Vagina (tissue), 2 donors: ENCODE results near the gene CPNE8.

Experiments
- POLR2A ChIP-seq, 2 donors: fragments of 450-650 bp; IDR thresholded peaks; one replicate each; pipeline ENCODE4 v1.6.1; 2017; ENCODE audit warnings: antibody characterized with exemption in 2 of 2, mild to moderate bottlenecking in 2 of 2, moderate library complexity in 2 of 2
- TF ChIP-seq, protein P1 (sequence below), 3 experiments: fragments of 450-650 bp in 2 of 3; fragments of 200-600 bp in 1 of 3; sonication (generic) in 1 of 3; IDR thresholded peaks; one replicate each; pipeline ENCODE4 v1.5.1; 2017 to 2019; ENCODE audit warnings: antibody characterized with exemption in 3 of 3, mild to moderate bottlenecking in 2 of 3, moderate library complexity in 2 of 3

GRCh38 chr12:38638401-38638800, 267.0 kb downstream of the CPNE8 start:
- TF ChIP-seq, protein P1, sequence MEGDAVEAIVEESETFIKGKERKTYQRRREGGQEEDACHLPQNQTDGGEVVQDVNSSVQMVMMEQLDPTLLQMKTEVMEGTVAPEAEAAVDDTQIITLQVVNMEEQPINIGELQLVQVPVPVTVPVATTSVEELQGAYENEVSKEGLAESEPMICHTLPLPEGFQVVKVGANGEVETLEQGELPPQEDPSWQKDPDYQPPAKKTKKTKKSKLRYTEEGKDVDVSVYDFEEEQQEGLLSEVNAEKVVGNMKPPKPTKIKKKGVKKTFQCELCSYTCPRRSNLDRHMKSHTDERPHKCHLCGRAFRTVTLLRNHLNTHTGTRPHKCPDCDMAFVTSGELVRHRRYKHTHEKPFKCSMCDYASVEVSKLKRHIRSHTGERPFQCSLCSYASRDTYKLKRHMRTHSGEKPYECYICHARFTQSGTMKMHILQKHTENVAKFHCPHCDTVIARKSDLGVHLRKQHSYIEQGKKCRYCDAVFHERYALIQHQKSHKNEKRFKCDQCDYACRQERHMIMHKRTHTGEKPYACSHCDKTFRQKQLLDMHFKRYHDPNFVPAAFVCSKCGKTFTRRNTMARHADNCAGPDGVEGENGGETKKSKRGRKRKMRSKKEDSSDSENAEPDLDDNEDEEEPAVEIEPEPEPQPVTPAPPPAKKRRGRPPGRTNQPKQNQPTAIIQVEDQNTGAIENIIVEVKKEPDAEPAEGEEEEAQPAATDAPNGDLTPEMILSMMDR (IDR thresholded peaks at IDR 0.05): no peak
- no peak for TF ChIP-seq POLR2A (IDR thresholded peaks at IDR 0.05)
